GM12864 (cell line): ENCODE data around the gene TXNL1.
"Not testable (repeated sequence)": the region's sequence is repeated elsewhere in the genome, so short reads cannot be mapped to it uniquely, and the experiment has no call there.

Experiments
- DNase-seq: peaks from one replicate; pipeline ENCODE4 v3.0.0-alpha.2; 2011; ENCODE audit warnings: low read depth
- H3K4me3 ChIP-seq: 2 replicates; pipeline ENCODE4 v1.5.1; 2011; ENCODE audit warnings: mild to moderate bottlenecking, low read depth, low read length, control low read depth
- CTCF ChIP-seq: IDR thresholded peaks from 2 replicates; pipeline ENCODE4 v1.5.1; 2011; ENCODE audit warnings: low read depth, mild to moderate bottlenecking, moderate library complexity, low read length, control low read depth, inconsistent platforms; ENCODE audit errors: missing control alignments

Gene TXNL1

GRCh38 chr18:56662902-56663301 lies 24.5 kb upstream of the TXNL1 start:
- no peak for TF ChIP-seq CTCF
- no peak overlapping the region for H3K4me3 ChIP-seq
- DNase-seq, result no peak

- DNase-seq, result no peak
- no peak overlapping the region for H3K4me3 ChIP-seq
- no peak for TF ChIP-seq CTCF
Observed at GRCh38 chr18:56662502-56662901, 24.1 kb upstream of the TXNL1 start.

GRCh38 chr18:56662063-56662408 lies 23.6 kb upstream of the TXNL1 start:
- no peak overlapping the region for H3K4me3 ChIP-seq
- no peak for TF ChIP-seq CTCF
- DNase-seq, result no peak

GRCh38 chr18:56661360-56662062 lies 23.1 kb upstream of the TXNL1 start:
- no peak for TF ChIP-seq CTCF
- no peak for DNase-seq

GRCh38 chr18:56660655-56661054 lies 22.3 kb upstream of the TXNL1 start:
- no peak for TF ChIP-seq CTCF
- DNase-seq, result no peak
- no peak overlapping the region for H3K4me3 ChIP-seq

More at GRCh38 chr18:56661360-56662062, 23.1 kb upstream of the TXNL1 start:
- no peak overlapping the region for H3K4me3 ChIP-seq

- no peak for TF ChIP-seq CTCF
- DNase-seq, result no peak
- no peak overlapping the region for H3K4me3 ChIP-seq
Observed at GRCh38 chr18:56659111-56659510, 20.7 kb upstream of the TXNL1 start.

- no peak for DNase-seq
- no peak for TF ChIP-seq CTCF
Observed at GRCh38 chr18:56658261-56658660, 19.9 kb upstream of the TXNL1 start.

GRCh38 chr18:56654280-56654679 lies 15.9 kb upstream of the TXNL1 start:
- H3K4me3 ChIP-seq, result not testable (repeated sequence)

More at GRCh38 chr18:56658261-56658660, 19.9 kb upstream of the TXNL1 start:
- H3K4me3 ChIP-seq, result no peak overlapping the region

More at GRCh38 chr18:56654280-56654679, 15.9 kb upstream of the TXNL1 start:
- not testable (repeated sequence) for DNase-seq
